ENCODE results near the gene SRPRA. TPM values are rescaled to one million over a fixed set of nuclear protein-coding genes. Genes with fewer than 3 reads are reported as not detected.
A peak's percentile ranks its signal among the peaks of the same experiment; 100 is the strongest.

The SRPRA gene
- total and polyA plus RNA-seq, 2 donors (not counting 1 experiment from before 2014, with no cell fraction given): 115 to 136 TPM

GRCh38 chr11:126282736-126283591 is 14.3 kb upstream of the SRPRA start, which contains the start of gene TIRAP:
Gene TIRAP (plus strand): TSS chr11:126283093. CDS start chr11:126290895, 7,802 bp downstream.
- Mint-ChIP-seq H3K9me3 (ENCODE audit: insufficient read depth) (no peaks in the 10 kb centered on the region), H3K4me1 (peaks cover 44% of the 10 kb centered on the region), H3K27me3 (no peaks in the 10 kb centered on the region), H3K4me3 (peak within 1 kb of the TSS; percentile 100), H3K27ac (peak within 1 kb of the TSS; percentile 95)
- no peak for TF ChIP-seq EZH2 (IDR thresholded peaks at IDR 0.05; ENCODE audit: borderline replicate concordance, insufficient read depth, low read depth, low read length, poor library complexity, severe bottlenecking)
- TF ChIP-seq, protein P1, sequence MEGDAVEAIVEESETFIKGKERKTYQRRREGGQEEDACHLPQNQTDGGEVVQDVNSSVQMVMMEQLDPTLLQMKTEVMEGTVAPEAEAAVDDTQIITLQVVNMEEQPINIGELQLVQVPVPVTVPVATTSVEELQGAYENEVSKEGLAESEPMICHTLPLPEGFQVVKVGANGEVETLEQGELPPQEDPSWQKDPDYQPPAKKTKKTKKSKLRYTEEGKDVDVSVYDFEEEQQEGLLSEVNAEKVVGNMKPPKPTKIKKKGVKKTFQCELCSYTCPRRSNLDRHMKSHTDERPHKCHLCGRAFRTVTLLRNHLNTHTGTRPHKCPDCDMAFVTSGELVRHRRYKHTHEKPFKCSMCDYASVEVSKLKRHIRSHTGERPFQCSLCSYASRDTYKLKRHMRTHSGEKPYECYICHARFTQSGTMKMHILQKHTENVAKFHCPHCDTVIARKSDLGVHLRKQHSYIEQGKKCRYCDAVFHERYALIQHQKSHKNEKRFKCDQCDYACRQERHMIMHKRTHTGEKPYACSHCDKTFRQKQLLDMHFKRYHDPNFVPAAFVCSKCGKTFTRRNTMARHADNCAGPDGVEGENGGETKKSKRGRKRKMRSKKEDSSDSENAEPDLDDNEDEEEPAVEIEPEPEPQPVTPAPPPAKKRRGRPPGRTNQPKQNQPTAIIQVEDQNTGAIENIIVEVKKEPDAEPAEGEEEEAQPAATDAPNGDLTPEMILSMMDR (IDR thresholded peaks at IDR 0.05): no peak
- Histone ChIP-seq H3K9me3 (ENCODE audit: control extremely low read depth in 1 of 3, control insufficient read depth in 2 of 3, insufficient read depth in 1 of 3, low read length in 2 of 3) (no peaks in the 10 kb centered on the region), H3K9ac (ENCODE audit: low read length) (peak within 1 kb of the TSS; percentile 84), H4K20me1 (ENCODE audit: control insufficient read depth, insufficient read depth, low read length, poor library complexity, severe bottlenecking) (no peaks in the 10 kb centered on the region), H3K4me3 (ENCODE audit: control extremely low read depth in 1 of 5, extremely low read depth in 1 of 5, insufficient read depth in 1 of 5, low read depth in 2 of 5, low read length in 4 of 5) (peak within 1 kb of the TSS; percentile 56 to 87 (median 73)), H3K4me1 (ENCODE audit: control insufficient read depth in 2 of 2, insufficient read depth in 2 of 2, low read length in 2 of 2) (peaks cover 17 to 31% of the 10 kb centered on the region in 2 donors), H2AFZ (ENCODE audit: insufficient read depth, low read depth, low read length, poor library complexity, severe bottlenecking) (peak within 1 kb of the TSS; percentile 94), H3K36me3 (replicated peaks in 1 of 2; ENCODE audit: control extremely low read depth in 1 of 2, control insufficient read depth in 1 of 2, extremely low read depth in 1 of 2, insufficient read depth in 2 of 2, low read length in 1 of 2) (peaks cover 0 to 2% of the 10 kb centered on the region in 2 experiments), H3K79me2 (ENCODE audit: control insufficient read depth, insufficient read depth, low read length) (peaks cover 24% of the 10 kb centered on the region), H3K27me3 (replicated peaks in 1 of 4; ENCODE audit: control extremely low read depth in 1 of 4, control insufficient read depth in 3 of 4, insufficient read depth in 4 of 4, low read length in 3 of 4) (no peaks in the 10 kb centered on the region), H3K27ac (ENCODE audit: low read length in 2 of 2) (peak within 1 kb of the TSS; percentile 69 to 86), H3K4me2 (replicated peaks; ENCODE audit: low read depth, low read length, poor library complexity, severe bottlenecking) (peak within 1 kb of the TSS; percentile 97)
- ATAC-seq (ENCODE audit: low read depth): peak; percentile 77
- peak; percentile 77 for DNase-seq
- intact Hi-C loops (cut with micrococcal nuclease): loop anchor here (1.0 kb wide), 2 partner anchors 14 to 72 kb away; partner anchors contain the start of genes FAM118B, FOXRED1 and RPUSD4
- under 1% methylated on average over 81 of the region's 82 CpGs for WGBS (ENCODE audit: insufficient coverage)
- CTCF ChIA-PET: interaction anchor here (0.6 kb wide), 1 partner anchor 21 kb away, joined by 3 read pairs; the partner anchor contains the start of gene DCPS
- POLR2A ChIA-PET: interaction anchor here (0.7 to 1.8 kb wide), 4 partner anchors 10 to 660 kb away, joined by 3 to 9 read pairs (median 6); partner anchors contain the start of genes DCPS, FOXRED1 and SRPRA

Data from B cell (primary cell).